ENCODE results near the gene CACTIN. TPM values are rescaled to one million over a fixed set of nuclear protein-coding genes. Genes with fewer than 3 reads are reported as not detected.

CACTIN gene
- total RNA-seq, 4 donors from 2014 or later: 20.3 to 34.2 (median 28.6) TPM

DNA sequence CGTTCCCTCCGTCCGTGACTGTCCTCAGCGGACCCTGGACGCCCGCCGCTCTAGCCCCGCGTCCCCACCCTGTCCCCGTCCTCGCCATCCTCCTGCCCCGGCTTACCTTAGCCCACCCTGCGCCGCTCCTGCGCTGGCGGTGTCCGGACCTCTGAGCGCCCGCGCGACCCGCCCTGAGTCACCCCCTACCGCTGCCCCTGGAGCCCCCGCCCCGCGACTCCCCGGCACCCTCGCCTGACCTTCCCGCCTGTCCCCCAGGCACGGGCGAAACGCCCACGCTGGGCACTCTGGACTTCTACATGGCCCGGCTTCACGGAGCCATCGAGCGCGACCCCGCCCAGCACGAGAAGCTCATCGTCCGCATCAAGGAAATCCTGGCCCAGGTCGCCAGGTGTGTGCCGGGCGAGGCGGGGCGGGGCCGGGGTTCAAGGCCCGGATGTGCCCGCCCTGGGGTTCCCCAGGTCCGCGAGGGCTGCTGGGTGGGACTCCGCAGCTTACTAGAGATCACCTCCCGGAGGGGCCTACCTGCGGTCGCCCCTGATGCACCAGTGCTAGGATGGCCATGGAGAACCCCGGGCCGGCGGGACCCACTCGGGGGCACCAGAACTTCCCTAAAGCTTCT, 48.8 kb downstream of the CACTIN start:
- Histone ChIP-seq H3K4me1 (peaks cover 0 to 62% (median 16%) of the 10 kb centered on the region in 3 donors), H3K27ac (peak overlapping the region in 3 of 4 donors; percentile 80 to 83 (median 83)), H3K4me3 (no peak overlapping the region), H3K9me3 (no peaks in the 10 kb centered on the region), H3K27me3 (no peaks in the 10 kb centered on the region), H3K36me3 (peaks cover 0 to 12% of the 10 kb centered on the region in 2 donors)
- TF ChIP-seq POLR2AphosphoS5 (IDR thresholded peaks at IDR 0.05) (no peak), POLR2A (IDR thresholded peaks at IDR 0.05) (no peak), EP300 (IDR thresholded peaks at IDR 0.05) (no peak)
- TF ChIP-seq, protein P1, sequence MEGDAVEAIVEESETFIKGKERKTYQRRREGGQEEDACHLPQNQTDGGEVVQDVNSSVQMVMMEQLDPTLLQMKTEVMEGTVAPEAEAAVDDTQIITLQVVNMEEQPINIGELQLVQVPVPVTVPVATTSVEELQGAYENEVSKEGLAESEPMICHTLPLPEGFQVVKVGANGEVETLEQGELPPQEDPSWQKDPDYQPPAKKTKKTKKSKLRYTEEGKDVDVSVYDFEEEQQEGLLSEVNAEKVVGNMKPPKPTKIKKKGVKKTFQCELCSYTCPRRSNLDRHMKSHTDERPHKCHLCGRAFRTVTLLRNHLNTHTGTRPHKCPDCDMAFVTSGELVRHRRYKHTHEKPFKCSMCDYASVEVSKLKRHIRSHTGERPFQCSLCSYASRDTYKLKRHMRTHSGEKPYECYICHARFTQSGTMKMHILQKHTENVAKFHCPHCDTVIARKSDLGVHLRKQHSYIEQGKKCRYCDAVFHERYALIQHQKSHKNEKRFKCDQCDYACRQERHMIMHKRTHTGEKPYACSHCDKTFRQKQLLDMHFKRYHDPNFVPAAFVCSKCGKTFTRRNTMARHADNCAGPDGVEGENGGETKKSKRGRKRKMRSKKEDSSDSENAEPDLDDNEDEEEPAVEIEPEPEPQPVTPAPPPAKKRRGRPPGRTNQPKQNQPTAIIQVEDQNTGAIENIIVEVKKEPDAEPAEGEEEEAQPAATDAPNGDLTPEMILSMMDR (IDR thresholded peaks at IDR 0.05): no peak
- no CpG with 5 or more reads among the region's 60 CpGs for WGBS, 2 donors (ENCODE audit: low coverage in 1 of 2)
- no peak for ATAC-seq

DNA sequence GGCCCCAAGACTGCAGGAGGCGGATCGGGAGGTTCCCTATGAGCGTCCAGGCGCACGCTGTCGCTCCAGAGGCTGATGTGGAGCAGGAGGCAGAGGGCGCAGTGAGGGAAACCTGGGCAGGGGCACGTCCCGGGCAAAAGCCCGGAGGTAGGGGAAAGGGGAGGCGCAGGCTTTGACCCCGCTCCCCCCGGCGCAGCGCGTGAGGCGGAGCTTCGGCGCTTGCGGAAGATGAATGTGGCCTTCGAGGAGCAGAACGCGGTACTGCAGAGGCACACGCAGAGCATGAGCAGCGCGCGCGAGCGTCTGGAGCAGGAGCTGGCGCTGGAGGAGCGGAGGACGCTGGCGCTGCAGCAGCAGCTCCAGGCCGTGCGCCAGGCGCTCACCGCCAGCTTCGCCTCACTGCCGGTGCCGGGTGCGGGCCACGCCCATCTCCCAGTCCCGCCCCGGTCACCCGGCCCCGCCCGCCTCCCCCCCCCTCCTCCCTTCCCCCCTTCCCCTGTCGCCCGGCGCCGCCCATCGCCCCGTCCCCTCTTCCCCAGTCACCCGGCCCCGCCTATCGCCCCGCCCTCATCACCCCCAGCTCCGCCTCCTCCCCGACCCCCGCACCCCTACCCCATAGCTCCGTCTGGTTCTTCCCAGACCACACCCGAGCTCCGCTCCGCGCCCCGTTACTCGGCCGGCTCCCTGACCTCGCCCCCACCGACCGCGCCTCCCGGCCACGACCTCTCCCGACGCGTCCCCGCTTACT, 49.7 kb downstream of the CACTIN start:
- no peaks in the 10 kb centered on the region for H3K27me3 ChIP-seq
- peak overlapping the region in 1 of 2 donors; percentile 47 for H3K4me3 ChIP-seq
- no peaks in the 10 kb centered on the region for H3K9me3 ChIP-seq
- H3K27ac ChIP-seq: peak overlapping the region in 3 of 4 donors; percentile 80 to 83 (median 83)
- H3K4me1 ChIP-seq: peaks cover 0 to 67% (median 18%) of the 10 kb centered on the region in 3 donors
- peaks cover 0 to 12% of the 10 kb centered on the region in 2 donors for H3K36me3 ChIP-seq
- ATAC-seq: peak; percentile 34
- TF ChIP-seq, protein P1 (IDR thresholded peaks at IDR 0.05): peak in 1 of 4 experiments; percentile 25
- TF ChIP-seq POLR2AphosphoS5 (IDR thresholded peaks at IDR 0.05): no peak
- 4 to 21% methylated on average over 5 to 27 of the region's 78 CpGs for WGBS, 2 donors (ENCODE audit: low coverage in 1 of 2)

DNA sequence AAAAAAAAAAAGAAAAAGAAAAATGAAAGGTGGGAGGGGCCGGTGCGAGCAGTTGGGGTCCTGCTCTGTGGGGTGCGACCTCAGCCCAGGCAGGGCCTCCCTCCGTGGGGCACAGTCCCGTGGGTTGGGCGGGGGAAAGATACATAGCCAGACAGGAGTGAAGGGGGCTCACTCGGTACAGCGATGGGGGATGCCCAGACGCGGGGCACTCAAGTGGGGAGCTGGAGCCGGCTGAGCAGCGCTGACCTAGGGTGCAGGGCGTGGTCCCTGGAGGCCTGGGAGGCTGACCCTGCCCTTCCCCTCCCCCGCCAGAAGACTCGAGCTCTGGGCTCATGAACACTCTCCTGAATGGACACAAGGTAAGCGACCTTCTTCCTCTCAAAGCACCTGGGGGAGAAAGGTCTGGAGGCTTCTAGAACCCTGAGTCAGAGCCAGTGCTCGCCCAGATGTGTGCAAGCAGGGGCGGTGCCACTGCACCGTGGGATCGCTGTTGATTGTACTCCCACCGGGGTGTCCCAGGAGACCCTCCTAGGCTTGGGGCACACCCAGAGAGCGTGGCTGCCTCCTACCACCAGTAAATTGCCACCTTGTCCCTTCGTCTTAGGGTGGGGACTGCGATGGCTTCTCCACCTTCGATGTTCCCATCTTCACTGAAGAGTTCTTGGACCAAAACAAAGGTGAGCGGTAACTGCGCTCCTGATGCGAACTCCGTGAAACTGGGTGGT, 50.5 kb downstream of the CACTIN start:
- H3K36me3 ChIP-seq: peaks cover 0 to 12% of the 10 kb centered on the region in 2 donors
- no peak for ATAC-seq
- TF ChIP-seq EP300 (IDR thresholded peaks at IDR 0.05) (no peak), POLR2AphosphoS5 (IDR thresholded peaks at IDR 0.05) (no peak), POLR2A (IDR thresholded peaks at IDR 0.05) (no peak)
- TF ChIP-seq, protein P1 (IDR thresholded peaks at IDR 0.05): no peak
- 55 to 86% methylated on average over 7 to 14 of the region's 29 CpGs for WGBS, 2 donors (ENCODE audit: low coverage in 1 of 2)
- H3K4me3 ChIP-seq: peak overlapping the region in 1 of 2 donors; percentile 47
- H3K4me1 ChIP-seq: peaks cover 0 to 74% (median 21%) of the 10 kb centered on the region in 3 donors
- peak overlapping the region in 3 of 4 donors; percentile 80 to 83 (median 83) for H3K27ac ChIP-seq
- H3K27me3 ChIP-seq: no peaks in the 10 kb centered on the region
- H3K9me3 ChIP-seq: no peaks in the 10 kb centered on the region

DNA sequence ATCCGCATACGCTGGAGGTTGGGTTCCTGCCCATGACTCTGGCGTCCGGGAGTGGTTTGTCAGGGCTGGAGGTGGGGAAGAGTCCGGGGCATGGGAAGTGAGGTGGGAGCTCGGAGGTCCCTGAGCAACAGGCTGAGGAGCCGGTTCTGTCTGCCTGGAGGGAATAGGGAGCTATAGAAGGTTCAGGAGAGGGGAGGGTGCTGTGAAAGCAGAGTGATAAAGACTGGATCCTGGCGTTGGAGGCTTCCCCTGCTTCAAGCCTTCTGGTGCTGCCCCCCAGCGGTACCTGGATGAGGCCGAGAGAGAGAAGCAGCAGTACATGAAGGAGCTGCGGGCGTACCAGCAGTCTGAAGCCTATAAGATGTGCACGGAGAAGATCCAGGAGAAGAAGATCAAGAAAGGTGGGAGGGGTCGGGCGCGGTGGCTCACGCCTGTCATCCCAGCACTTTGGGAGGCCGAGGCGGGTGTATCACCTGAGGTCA, 51.3 kb downstream of the CACTIN start:
- whole genome bisulfite sequencing, 2 donors (ENCODE audit: low coverage in 1 of 2): 87% methylated on average over 3 to 11 of the region's 19 CpGs
- H3K36me3 ChIP-seq: peaks cover 0 to 12% of the 10 kb centered on the region in 2 donors
- no peak overlapping the region for H3K4me3 ChIP-seq
- TF ChIP-seq POLR2AphosphoS5 (IDR thresholded peaks at IDR 0.05): no peak
- TF ChIP-seq EP300 (IDR thresholded peaks at IDR 0.05): no peak
- no peak for TF ChIP-seq POLR2A (IDR thresholded peaks at IDR 0.05)
- TF ChIP-seq, protein P1 (IDR thresholded peaks at IDR 0.05): peak in 1 of 4 experiments; percentile 15
- peak overlapping the region in 1 of 4 donors; percentile 83 for H3K27ac ChIP-seq
- H3K4me1 ChIP-seq: peaks cover 0 to 71% (median 21%) of the 10 kb centered on the region in 3 donors
- H3K9me3 ChIP-seq: no peaks in the 10 kb centered on the region
- no peak for ATAC-seq
- no peaks in the 10 kb centered on the region for H3K27me3 ChIP-seq
